ENCODE data around the gene CSF1R.

The CSF1R gene

DNA sequence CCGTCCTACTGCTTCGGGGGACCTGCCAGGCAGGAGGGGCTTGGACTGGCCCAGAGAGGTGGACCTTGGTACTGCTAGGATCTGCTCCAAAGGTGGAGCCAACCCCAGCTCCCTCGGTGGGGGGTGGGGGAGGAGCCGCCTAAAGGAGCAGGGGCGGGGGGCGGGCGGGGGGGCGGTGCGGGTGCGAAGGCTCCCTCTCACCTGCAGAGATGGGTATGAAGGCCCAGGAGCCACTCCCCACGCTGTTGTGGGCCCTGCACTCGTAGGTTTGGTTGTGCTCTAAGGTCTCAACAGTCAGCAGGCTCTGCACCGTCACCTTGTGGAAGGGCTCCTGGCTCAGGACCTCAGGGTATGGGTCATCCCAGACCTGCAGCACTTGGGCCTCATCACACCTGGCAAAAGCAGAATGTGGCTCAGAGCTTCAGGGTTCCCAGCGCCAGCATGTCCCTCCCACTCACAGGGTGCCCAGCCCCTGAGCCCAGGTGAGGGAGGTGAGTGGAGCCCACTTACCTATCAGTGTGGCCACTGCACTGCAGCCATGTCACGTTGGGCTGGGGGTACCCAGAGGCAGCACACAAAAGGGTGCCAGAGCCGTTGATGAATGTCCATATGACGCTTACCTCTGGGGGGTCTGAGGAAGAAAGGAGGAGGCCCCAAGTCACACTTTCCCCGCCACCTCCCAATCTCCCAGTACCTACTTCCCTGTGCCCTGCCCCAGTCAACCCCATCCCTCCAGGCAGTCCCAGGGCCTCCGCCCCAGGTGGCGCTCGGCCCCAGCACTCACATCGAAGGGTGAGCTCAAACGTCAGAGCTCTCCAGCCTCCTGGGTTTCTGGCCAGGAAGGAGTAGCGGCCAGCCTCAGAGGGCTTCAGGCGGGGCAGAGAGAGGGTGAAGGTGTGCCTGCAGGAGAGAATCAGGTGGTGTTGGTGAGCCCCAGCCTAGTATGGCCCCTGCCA, 16.4 kb downstream of the CSF1R start:
- no peak for DNase-seq (ENCODE audit: low read depth in 2 of 2)

DNA sequence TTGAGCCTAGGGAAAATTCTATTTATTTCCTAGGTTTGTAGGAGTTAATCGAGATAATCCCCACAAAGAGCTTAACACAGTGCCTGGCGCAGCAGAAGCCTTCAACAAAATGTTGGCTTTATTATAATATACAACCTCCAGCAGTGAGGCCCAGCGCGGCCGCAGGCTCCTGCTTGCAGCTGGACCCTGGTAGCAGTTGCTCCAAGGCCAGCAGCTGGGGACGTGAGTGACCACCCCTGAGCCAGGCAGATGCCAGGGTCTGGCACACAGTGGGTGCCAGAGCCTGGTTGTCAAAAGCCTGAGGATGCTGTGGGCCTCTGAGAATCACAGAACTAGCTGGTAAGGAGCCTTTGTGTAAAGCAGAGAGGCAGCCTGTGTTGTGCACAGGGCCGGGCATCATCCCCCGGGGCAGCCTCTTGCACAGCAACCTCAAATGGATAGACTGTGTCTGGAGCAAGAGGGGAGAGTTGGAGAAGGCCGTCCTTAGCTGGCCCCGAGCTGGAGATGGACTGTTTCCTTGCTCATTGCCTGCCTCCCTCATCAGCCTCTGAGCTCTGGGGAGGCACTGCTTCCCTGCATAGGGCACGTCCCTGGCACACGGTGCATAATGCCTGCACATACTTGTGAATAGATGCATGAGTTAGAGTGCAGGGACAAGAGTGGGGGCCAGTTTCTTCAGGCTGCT, 17.3 kb downstream of the CSF1R start:
- DNase-seq (ENCODE audit: low read depth in 2 of 2), result no peak

DNA sequence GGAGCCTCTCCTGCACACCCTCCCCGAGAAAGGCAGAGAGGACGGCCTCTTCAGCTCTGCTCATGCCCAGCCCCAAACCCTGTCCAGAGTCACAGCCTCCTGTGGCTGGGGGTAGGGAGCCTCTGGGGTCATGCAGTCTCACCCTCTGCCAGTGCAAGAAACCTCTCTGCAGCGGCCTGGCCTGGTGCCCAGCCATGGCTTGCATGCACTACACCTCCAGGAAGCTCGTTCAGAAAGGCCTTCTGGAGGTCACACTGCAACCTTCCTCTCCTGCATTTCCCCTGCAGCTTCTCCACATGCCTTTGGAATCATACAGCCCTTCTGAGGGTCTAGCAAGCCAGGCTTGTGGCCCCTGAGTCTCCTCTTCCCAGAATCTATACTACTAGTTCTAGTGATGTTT, 17.9 kb downstream of the CSF1R start:
- no peak for DNase-seq (ENCODE audit: low read depth in 2 of 2)

DNA sequence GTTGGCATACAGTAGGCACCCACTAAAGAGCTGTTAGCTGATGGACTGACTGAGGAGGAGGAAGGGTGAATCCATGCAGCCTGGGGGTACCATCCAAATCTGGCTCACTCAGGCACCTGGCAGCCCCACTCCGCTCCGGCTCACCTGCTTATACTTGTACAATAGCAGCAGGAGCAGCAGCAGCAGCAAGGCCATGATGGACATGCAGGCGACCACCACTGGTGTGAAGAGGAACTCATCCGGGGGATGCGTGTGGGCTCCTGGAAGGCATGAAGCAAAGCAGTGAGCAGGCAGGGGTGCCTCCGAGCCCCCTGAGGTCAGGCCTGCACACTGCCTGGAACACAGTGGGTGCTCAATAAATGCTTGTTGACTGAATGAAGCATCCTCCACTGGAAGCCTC, 18.3 kb downstream of the CSF1R start:
- DNase-seq (ENCODE audit: low read depth in 2 of 2), result no peak

DNA sequence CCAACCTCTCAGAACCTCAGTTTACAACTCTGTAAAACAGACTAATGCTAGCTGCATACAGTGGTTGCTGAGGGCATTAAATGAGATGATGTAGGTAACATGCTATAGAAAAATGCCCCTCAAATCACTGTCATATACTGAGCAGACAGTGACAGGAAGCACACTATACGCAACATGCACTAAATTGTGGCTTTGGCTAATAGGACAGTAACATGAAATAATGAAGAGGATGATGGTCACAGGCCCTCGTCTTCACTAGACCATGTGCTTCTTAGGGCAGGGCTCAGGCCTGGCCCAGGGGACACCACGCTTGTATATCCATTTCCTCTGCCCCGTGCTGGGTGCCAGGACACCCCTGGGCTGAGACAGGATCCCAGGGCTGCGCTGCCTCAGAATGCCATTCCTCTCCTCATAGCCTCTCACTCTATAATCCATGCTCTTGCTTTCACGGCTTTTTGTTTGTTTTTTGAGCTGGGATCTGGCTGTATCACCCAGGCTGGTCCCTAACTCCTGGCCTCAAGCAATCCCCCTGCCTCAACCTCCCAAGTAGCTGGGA, 18.9 kb downstream of the CSF1R start:
- DNase-seq (ENCODE audit: low read depth in 2 of 2), result no peak

DNA sequence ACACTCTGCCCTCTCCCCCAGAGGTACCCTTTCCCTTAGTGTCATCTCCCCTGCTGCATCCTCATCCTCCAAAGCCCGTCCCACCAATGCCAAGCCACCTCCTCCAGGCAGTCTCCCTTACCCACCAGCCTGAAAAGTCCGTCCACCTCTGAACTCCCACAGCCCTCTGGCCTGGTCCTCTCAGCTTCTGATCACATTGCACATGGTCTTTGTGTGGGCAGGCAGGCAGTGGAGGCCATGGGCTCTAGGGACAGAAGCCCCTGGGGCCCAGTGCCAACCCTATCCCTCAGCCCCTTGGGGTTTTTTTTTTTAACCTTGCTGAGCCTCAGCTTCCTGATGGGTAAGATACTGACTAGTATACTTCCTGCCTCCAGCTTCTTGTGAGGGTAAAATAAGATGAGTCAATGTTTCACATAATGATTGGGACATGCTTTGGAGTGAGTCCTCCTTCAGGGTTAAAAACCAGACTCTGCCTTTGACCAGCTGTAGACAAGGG, 19.4 kb downstream of the CSF1R start:
- no peak for DNase-seq (ENCODE audit: low read depth in 2 of 2)

DNA sequence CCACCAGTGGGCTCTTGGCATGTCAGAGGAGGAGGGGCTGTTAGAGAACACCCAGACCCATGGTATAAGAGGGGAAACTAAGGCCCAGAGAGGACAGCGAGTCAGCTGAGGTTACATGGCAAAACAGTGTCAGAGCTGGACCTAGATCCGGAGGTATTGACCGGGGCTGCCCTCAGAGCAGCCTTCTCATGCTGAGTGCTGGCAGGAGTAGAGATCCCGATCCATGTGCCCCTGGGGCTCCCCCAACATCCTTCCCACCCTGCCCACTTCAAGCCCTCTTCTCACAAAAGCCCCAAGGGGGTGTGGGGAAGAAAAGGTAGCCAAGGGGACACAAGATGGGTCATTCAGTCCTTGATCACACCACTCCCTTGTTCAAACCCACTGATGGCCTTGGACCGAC, 19.9 kb downstream of the CSF1R start:
- no peak for DNase-seq (ENCODE audit: low read depth in 2 of 2)

DNA sequence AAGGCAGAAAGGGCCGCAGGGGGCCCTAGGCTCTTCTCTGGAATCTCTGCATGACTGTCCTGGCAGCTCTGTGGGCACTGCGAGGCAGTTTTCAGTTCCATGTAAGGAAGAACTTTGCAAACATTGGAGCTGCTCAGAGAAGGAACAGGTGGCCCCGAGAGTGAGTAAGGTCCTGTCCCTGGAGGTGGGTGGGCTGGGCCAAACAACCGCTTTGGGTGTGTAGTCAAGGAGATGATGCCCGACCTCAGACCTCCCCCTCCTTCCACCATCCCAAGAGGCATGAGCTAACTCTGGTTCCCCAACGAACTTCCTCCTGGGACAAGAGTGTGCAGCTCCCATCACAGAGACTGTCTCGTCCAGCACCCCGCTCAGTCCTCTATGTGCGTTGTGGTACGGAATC, 20.5 kb downstream of the CSF1R start:
- DNase-seq (ENCODE audit: low read depth in 2 of 2), result no peak

DNA sequence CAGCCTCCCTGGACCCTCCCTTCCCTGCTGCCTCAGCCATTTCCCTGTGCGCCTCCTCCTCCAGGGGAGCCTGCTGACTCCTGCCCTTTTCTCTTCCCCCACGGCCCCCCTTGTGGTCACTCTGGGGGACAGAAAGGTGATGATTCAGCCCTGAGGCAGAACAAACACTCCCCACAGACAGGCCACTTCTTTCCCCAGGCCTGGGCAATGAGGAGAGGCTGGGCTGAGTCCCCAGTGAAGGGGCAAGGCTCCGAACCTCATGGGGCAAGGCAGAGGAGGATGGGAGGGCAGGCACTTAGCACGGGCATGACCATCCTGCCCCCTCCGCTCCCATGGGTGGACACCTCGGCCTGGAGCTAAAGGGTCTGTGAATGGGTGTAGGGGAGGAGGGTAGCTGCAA, 21.0 kb downstream of the CSF1R start:
- DNase-seq (ENCODE audit: low read depth in 2 of 2), result no peak

DNA sequence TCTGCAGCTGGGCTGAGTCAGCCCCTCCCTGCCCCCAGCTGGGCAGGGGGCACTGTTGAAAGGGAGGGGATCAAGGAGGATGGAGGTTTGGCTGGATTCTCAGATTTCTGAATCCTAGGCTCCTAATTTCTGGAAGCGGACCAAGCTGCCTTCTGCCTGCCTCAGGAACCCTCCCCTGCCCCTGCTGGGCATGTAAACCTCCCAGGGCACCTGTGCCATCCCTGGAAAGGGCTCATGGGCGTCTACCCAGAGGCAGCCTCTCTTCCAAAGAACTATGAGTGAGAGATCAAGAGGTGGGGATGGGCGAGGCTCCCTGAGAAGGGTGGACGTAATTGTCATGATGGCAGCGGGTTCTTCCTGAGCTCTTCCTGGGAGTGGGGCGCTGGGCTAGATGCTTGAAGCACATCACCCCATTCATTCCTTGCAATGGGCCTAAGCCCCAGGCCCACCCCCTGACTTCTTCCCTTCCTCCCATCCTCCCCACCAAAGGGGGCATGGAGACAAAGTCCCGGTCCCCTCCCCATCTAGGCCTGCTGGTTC, 21.6 kb downstream of the CSF1R start:
- no peak for DNase-seq (ENCODE audit: low read depth in 2 of 2)

DNA sequence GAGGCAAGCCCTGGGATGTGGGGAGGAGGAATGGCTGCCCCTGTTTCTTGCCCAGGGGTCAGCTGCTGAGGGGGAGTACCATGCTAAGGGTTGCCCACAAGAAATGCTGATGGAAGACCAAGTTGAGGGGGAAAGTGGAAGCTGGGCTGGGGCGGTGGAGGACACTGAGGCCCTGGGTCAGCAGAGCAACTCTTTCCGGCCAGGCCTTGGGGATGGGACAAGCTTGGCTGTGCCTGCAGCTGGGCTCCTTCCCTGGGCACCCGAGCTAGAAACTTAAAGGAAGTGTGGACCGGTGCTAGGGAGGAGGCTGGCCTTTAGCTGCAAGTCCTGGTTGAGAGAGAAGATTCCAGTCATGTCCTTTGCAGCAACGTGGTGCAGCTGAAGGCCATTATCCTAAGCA, 22.7 kb downstream of the CSF1R start:
- DNase-seq (ENCODE audit: low read depth in 2 of 2), result no peak

DNA sequence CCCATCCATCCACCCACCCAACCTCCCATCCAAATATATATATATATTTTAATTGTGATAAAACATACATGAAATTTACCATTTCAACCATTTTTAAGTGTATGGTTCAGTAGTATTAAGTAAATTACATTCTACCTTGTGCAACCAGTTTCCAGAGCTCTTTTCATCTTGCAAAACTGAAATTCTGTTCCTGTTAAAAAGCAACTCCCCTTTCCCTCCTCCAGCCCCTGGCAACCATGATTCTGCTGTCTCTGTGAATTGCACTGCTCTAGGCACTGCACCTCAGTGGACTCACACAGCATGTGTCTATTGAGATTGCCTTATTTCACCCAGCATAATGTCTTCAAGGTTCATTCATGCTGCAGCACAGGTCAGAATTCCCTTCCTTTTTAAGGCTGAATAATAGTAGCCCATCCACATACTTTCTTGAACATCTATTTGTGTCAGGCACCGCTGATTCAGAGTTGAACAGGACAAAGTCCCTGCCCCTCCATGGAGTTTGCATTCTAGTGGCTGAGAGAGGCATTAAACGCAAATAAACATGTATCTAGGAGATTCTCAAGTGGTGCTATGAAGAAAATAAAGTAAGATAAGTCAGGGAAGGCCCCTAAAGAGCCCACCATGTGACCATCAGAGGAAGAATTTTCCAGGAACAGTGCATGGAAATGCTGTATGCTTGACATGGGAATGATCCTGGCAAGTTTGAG, 24.0 kb downstream of the CSF1R start:
- no peak for DNase-seq (ENCODE audit: low read depth in 2 of 2)

DNA sequence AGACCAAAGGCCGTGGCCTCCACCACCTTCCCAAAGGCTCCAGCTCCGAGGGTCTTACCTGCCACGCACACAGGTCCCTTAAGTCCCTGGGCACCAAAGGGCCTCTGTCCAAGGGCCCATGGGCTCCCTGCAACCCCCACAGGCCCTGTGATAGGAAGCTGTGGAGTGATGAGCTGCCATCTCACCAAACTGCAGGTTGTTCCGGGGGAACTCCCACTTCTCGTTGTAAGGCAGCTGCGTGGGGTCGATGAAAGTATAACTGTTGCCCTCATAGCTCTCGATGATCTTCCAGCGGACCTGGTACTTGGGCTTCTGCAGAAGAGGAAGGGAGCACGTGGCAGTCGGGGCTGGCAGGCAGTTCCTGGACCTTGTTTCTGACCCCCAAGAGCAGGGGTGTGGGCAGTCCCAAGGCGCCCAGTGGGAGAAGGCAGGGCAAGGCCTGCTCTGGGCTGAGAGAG, 24.8 kb downstream of the CSF1R start:
- no peak for DNase-seq (ENCODE audit: low read depth in 2 of 2)

DNA sequence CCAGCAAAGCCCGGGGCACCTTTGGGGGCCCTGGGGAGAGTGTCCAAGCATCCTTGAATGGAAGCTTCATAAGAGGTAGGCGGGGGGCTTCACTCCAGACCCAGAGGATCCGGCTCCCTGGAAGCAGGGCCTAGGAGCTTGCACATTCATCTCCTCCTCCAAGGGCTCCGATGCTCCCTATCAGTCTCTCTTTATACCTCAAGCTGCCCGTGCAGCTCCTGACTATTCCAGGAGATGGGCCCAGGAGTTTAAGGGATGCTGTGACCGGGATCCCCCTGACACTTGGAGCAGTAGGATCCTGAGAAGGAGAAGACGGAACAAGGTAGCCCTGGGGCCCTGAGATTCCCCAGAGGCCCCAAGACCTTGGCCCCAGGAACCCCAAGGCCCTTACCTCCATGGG, 25.9 kb downstream of the CSF1R start:
- no peak for DNase-seq (ENCODE audit: low read depth in 2 of 2)

DNA sequence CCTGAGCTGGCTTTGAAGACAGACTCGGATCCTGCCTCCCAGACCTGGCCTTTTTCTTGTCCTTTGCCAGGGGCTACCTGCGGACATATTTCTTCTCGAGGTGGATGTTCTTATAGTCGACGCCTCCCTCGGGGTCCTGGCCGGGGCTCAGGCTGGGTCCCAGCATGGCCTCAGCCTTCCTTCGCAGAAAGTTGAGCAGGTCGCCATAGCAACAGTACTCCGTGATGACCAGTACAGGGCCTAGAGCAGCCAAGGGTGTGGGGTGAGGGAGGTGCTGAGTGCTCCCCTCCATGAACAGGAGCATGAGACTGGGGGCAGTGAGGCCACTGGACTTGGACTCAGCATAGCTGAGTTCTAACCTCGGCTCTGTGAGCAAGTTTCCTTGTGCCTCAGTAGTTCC, 26.7 kb downstream of the CSF1R start:
- no peak for DNase-seq (ENCODE audit: low read depth in 2 of 2)

DNA sequence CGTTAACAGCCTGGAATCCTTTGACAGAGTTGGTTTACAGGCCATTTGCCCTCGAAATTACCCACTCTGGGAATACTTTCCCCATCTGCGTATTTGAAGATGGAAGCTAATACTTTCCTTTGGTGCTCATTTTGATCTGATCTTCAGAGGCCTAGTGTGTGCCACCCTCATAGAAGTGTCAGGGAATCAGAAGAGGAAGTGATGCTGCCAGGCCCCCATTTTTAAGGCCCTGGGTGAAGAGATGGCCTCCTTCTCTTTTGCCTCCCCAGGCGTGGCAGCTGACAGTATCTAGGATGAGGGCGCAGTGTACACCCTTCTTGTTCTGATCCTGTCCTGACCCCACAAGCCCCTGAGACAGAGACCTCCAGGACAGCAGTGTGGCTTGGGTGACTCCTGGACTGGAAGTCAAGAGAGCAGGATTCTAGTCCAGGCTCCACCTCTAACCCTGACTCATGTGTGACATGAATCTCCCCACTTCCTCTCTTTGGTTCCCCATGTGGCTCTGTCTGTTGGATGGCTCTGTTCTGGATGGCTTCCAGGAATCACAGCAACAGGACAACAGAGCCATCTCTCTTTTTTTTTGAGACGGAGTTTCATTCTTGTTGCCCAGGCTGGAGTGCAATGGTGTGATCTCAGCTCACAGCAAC, 27.8 kb downstream of the CSF1R start:
- DNase-seq (ENCODE audit: low read depth in 2 of 2), result no peak

DNA sequence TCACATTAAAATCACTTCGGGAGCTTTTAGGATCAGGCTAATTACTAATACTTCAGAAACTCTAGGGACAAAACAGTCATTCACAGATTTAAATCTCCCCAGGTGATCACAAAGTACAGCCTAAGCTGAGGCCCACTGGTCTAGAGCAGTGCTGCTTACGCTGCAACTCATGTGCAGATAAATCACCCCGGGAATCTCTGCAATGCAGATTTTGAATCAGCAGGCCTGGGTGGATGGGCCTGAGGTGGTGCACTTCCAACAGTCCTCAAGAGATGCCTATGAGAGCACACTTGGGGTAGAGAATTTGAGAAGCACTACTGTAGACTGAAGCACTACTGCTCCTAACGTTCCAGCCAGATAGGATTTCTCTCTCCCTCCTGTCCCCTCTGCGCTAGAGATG, 28.4 kb downstream of the CSF1R start:
- no peak for DNase-seq (ENCODE audit: low read depth in 2 of 2)

DNA sequence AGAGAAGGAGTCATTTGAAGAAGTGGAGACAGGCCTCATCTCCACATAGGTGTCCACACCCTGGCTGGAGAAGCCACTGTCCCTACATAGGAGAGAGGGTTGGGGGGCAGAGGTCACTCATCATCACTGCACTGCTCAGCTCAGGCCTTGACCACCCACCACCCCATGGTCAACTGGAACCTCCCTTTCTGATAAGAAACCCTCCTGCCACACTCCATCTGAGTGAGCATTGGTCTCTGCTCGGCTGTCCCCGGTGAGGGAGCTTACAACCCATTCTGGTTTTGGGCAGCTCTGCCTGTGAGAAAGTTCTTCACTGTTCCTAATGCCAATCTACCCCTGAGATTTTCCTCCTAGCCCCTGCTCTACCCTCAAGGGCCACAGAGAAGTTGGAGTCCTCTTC, 28.8 kb downstream of the CSF1R start:
- no peak for DNase-seq (ENCODE audit: low read depth in 2 of 2)

DNA sequence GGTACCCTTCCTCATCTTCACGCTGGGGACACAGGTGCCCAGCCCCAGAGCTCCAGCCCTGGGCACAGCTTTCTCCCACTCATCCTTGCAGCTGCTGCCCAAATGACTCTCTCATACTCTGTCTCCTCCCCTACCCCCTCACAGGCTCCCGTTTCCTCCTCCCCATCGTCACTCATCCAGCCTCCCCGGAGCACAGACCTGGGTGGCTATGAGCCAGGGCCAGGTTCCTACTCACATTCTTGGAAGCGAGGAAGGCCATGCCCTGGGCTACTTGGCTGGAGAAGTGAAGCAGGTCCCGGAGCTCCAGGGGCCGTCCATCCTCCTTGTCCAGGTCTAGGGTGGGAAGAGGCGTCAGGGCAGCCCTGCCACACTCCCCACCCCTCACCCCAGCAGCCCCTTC, 29.3 kb downstream of the CSF1R start:
- DNase-seq (ENCODE audit: low read depth in 2 of 2), result no peak

DNA sequence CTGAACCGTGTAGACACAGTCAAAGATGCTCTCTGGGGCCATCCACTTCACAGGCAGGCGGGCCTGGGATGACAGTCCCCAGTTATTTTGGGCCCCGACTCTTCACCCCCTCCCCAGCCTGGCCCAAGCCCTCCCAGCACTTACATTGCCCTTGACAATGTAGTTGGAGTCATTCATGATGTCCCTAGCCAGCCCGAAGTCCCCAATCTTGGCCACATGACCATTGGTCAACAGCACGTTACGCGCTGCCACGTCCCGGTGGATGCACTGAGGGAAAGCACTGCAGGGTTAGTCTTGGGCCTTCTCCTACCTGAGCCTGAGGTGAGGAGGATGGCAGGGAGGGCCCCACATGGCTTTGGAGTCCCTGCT, 30.3 kb downstream of the CSF1R start:
- no peak for DNase-seq (ENCODE audit: low read depth in 2 of 2)

DNA sequence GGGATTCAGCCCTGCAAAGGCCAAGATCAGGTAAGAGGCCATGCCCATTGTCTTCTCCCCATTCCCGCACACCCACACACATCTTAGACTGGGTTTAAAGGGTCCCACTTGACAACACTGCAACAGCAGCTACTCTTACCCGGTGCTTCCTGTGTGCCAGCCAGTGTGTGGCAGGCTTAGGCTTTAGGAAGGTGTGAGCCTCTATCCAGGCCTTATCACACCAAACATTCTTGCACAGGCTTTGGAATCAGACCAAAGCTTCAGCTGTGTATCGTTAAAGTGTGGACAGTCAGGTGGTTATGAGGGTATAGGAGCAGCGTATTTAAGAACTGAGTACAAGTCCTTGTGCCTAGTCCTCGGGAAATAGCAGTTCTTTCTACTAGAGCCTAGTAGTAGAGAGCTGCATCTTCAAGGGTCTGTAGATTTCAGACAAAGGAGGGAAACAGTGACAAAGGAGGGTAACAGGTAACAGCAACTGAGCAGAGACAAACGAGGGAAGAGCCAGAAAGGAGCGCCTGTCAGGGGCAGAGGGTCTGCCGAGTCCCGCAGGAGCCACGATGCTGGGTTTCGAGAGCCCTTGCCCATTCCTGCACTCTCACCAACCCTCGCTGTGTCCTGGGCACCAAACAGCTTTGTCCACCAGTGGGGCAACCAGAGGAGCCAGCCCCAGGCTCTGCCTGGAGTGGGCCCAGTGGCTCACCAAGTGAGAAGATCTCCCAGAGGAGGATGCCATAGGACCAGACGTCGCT, 30.9 kb downstream of the CSF1R start:
- DNase-seq (ENCODE audit: low read depth in 2 of 2), result no peak
